Stimulated activated CD8-positive, alpha-beta memory T cell treated with anti-CD3 and anti-CD28 coated beads, Interleukin-12 subunit alpha, Interleukin-12 subunit beta, amount 100 ng/mL, for 4 hours (primary cell): ENCODE measurements around the gene SHB.

Experiments
- DNase-seq: peaks from one replicate; pipeline ENCODE4 v3.0.0-alpha.2; 2020; ENCODE audit warnings: low read depth

Gene SHB

GRCh38 chr9:37989701-37990100 lies 79.3 kb downstream of the SHB start:
- DNase-seq: no peak

GRCh38 chr9:37988602-37989001 lies 80.4 kb downstream of the SHB start:
- no peak for DNase-seq

DNA sequence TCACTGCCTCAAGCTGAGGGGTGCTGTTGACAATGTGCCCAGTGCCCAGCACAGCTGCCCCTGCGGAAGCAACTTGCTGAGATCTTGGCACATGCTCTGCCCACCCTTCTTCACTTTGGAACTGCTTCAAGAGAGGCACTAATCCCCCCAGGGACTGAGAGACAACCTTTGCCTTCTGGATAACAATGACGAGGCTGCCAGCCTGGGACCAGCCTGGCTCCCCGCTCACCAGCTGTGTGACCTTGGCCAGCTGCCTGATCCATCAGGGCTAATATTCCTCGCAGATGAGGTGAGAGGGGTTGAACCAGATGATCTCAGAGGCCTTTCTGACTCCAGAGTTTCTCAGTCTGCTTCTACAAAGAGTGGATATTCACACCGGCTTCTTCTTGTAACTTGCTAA lies 81.0 kb downstream of the SHB start:
- no peak for DNase-seq

DNA sequence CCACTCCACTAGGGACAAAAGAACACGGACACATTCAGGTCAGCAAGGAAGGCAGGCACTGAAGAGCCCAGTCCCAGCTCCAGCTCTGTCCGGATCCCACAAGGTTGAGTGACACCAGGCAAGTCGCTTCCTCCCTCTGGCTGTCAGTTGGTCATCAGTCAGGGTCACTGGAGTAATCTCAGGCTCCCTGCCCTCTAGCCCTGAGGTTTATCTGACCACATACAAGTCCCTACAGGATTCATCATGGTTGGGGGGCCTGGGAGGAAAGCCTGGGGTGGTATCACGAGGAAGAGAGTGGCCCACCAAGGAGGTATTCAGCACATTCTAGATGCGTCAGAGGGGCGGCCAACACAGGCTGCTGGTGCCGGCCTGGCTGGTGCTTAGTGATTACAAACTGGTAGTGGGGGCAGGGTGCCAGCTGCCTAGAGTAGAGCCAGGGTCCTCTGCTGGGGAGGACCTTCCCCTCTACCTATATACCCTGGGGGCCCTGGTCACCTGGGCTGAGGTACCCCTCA lies 81.5 kb downstream of the SHB start:
- no peak for DNase-seq

- no peak for DNase-seq
These were observed 82.2 kb downstream of the SHB start for GRCh38 chr9:37986771-37987258.

DNA sequence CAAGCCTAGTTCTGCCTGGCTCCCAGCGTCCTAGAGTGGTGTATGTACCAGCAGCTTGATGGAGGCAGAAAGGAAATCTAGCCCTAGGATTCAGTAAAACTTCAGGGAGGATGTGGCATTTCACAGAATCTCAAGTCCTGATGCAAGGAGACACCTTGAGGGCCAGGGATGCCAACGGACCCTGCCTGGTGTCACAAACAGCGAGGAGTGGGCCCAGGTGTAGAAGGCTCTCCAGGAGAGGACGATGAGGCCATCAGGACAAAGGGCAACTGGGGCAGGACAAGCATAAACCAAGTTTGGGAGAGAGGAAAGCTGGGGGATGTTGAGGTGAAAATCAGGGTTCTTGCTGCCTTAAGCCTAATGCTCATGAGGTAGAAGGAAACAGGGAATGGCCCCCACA lies 83.0 kb downstream of the SHB start:
- no peak for DNase-seq

- no peak for DNase-seq
These were observed 84.1 kb downstream of the SHB start for GRCh38 chr9:37984672-37985611.

DNA sequence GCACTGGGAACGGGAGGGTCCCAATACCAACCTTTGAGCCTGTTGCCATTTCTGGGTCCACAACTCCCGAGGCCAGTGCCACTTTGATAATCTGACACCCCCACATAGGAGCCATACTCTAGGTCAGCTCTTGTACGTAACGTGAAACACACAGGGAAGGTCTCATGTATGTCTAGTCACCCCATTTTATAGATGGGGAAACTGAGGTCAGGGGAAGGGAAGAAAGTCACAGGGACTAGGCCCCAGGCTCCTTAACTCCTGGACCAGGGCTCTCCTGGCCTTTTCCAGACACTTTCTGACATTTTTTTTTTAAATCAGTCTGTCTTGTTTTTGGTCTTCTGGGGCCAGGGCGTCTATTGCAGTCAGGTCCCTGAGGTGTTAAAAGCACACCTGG lies 84.8 kb downstream of the SHB start:
- no peak for DNase-seq

DNA sequence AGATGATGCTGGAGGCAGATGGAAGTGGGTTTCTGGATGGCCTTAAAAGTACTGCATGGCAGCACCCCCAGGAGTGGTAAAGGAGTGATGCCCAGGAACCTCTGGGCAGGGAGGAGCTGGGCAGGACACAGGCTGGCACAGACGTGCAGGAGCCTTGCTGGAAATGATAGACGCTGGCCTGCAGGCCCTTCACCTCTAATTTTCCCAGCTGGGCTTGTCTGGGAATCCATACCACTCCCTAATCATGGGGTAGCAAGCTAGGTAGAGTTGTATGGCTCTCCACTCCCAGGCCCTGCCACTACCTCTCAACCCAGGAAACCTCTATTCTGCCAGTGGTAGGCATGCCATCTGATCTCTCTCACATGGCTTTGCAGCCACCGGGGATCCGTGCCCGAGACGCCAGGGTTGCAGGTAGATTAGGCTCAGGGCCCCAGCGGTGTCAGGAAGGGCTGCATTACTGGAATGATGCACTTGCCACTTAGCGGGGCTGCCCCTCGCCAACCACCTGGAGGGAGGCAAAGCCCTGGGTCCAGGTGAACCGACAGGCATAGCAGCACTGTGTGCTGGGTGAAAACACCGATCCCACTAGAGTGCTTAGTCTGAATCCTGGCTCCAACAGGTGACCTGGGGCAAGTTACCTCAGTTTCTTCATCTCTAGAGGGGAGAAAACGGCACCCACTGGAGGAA lies 85.5 kb downstream of the SHB start:
- no peak for DNase-seq

DNA sequence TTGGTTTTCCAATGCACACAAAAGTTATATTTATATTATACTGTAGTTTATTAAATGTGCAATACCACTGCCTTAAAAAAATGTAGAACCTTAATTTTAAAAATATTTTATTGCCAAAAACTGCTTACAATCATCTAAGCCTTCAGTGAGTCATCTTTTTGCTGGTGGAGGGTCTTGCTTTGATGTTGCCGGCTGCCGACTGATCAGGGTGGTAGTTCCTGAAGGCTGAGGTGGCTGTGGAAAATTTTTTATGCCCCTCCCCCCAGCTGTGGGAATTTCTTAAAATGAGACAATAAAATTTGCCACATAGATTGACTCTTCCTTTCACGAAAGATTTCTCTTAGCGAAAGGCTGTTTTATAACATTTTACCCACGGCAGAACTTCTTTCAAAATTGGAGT lies 89.2 kb downstream of the SHB start:
- no peak for DNase-seq

DNA sequence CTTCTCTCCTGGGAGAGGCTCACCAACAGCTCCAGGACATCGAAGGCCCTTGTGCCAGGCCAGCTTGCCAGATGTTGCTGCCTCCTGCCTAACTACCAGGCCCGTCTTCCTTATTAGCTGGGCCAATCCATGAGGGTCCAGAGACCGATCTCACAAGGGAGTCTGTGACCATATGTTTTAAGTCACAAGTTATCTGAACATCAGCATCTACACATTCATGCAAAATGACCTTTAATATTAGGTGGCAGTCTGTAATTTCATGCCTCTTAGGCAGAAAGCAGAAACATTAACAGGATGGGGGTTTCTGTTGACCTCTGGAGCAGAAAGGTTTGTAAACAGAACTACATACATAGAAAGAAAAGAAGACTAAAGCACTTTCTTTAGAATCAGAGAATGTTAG lies 90.0 kb downstream of the SHB start:
- no peak for DNase-seq

GRCh38 chr9:37978481-37978864 lies 90.6 kb downstream of the SHB start:
- DNase-seq: no peak

DNA sequence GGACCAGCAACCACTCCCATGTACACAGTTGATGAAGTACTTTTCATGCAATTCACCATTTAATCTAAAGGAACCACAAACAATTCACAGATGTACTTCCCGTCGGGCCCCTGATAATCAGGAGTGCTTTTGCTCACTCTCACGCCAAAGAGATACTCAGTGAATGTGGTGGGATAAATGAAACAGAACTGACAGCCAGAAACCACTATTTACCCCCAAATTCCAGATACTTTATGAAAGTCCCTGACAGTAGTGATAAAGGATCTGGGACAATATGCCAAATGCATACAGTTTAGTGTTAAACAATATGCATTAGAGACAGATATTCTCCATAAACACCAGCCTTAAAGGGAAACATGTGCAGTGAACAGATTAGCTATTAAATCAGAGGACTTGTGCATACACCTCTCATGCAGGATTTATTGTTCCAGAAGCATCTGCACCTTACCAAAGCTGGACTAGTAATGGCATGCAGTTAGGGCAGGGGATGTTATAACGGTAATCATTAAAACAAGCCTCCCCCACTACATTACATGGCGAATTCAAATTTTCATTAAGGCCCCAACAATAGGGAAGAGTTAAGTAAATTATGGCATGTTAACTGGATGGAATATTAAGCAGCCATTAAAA lies 91.1 kb downstream of the SHB start:
- no peak for DNase-seq

DNA sequence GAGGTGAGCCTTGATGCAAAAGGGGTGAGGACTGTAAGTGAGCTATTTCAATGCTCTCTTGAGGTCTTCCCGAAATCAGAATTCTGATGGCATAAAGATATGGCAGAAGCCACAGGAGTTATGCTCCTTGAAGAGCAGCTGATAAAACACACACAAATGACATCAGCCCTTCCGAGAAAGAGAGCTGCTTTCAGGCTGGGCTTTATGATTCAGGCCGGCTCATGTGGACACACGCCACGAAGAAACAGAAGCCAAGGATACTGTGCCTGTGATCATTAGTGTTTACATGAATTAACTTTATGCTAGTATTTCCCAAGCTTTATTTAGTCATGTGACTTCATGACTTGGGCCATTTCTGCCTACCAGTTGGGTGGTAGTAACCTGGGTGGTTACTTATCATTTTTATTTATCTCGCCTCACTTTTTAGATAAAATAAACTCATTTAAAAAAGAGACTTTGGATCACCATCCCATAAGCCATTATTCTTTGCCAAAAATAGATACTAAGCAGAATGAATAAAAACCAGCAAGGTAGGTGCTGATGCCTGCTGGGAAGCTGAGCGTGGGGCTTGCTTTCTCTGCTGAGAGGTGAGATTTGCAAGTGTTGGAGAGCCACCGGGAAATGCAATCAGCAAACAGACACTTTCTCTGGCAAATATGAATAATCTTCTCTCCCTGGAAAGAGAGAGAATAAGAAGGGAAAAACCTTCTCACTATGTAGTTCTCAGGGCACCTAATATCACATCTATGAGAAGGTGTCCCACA lies 92.1 kb downstream of the SHB start:
- no peak for DNase-seq

DNA sequence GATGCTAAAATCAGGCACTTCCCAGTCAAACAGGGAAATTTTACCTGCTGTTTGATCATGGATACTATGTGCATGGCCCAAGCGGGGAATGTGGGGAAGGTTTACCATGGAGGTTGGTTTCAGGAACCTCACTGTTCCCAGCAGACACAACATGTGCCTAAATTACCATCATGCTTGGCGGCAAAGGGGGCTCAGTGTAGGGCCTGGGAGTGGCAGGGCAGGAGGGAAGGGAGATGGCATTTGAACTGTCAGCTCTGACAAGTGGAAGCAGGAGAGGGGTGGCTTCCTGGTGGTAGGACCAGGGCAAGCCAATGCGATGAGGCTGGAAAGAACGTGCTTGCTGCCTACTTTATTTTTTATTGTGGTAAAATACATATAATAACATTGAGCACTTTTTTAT lies 93.4 kb downstream of the SHB start:
- no peak for DNase-seq

GRCh38 chr9:37974506-37975173 lies 94.4 kb downstream of the SHB start:
- DNase-seq: no peak

DNA sequence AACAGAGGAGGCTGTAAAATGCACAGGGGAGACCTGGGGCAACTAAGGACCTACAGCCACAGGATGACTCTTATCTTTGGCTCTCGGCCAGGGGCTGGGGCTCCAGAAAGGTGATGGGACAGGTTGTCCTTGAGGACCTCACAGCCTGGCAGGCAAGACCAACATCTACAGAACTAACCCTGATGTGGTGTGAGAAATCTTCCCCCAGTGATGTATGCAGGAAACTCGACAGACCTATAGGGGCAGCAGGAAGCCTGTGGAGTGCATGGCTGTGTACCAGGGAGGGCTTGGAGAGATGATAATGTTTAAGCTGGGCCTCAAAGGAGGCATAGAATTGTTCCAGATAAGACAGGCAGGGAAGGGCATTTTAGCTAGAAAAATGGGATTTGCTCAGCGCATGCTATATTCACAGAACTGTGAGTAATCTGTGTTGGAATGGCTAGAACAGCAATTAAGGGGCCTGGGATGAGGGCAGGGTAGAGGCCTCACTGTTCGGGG lies 96.6 kb downstream of the SHB start:
- no peak for DNase-seq

DNA sequence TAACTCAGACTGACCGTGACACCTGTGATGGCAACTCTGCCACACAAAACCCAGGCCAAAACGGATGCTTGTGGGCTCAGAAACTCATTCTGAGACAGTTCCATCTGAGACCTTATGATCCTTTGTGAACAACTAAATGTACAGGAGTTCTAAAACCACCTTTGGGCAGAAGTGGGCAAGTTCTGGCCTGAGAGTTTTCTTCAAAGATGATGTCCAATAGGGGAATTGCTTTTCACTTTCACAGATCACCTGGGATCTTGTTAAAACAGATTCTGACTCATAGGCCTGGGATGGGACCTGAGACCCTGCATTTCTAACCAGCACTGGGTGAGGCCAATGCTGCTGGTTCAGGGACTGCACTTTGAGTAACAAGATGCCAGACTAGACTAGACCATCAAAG lies 97.3 kb downstream of the SHB start:
- no peak for DNase-seq

GRCh38 chr9:37971108-37971459 lies 97.9 kb downstream of the SHB start:
- DNase-seq: no peak

DNA sequence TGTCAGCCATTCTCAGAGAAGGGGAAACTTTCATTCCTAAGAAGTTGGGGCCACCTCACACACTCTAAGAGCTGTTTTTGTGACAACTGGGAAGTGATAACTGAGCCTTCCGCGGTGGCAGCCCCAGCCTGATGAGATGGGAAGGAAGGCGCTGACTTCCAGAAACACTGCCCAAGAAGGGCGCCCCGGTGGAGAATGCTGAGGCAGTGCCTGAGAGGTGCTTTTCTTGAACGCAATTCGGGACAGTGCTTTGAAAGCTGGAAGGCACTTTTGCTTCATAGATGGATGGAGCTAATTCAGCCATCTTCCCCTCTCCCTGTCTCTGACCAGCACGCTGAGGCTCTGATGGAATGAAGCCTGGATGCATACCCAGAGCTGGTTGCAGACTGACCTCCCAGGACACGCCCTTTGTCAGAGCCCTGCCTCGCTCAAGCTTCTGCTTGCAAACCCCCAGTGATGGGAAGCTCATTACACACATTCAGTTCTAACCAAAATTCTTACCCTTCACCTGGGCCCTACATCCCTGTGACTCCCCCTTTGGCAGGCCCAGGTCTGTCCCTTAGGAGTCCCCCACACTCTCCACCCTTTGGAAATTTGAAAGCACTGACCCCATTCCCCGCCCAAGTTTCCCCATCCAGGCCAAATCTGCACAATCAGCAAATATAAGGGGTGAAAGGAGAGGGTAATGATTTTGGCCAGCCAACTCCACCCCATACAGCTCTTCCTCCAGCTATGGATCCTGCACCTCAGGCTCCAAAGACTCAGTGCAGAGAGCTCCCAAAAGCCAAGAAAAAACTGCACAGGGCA lies 98.5 kb downstream of the SHB start:
- DNase-seq: no peak
